Activated gamma-delta T cell treated with Interleukin-2 at 50 U/mL for 16 hours (primary cell): Measurements from ENCODE around the gene KLHL25.

Experiments used
- DNase-seq: peaks from one replicate; pipeline ENCODE4 v3.0.0-alpha.2; 2020

Gene KLHL25

DNA sequence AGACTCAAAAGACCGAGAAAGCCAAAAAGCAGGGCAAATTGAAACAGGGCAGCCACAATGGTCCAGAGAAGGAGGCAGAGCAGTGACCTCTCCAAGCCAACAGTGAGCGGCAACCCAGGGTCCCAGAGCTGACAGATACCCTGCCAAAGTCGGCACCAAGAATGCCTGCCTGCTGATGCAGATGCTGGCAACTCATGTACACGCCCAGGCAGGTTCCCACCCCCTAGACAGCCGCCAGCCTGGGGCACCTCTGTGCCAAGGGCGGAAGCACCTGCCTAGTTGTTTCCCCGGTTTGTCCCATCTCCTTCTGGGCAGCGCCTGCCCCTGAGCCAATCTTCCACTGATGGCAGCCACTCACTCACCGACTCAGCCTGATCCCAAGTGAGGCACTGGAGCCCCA is 22.1 kb downstream of the KLHL25 start:
- DNase-seq, result no peak

DNA sequence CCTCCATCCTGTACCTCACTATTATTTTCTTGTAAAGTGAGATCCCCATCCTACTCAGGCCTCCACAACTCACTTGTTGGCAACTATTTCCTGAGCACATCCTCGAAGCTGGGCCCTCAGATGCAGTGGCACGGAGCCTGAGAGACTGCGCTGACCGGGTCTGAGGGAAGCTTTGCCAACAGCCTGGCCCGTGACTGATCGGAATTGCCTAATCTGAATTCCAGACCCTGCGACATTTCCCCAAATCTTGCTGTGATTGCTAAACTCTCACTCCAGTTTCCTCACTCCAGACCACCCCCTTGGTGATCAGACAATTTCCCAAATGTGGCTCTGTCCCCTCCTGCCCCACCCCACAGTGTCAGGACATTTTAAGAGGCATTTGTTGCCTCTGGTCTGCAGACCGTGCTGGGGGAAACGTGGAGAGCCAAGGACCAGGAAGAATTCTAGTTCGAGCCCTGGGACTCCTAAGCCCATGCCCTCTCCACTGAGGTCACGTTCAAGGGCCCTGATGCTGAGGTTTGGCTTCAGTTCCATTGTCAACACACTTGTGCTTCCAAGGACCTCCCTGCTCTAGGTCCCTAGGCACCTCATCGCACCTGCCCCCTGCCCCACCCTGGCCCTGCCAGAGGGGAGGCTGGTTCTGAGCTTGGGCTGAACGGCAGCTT is 22.8 kb downstream of the KLHL25 start:
- no peak for DNase-seq

GRCh38 chr15:85771271-85771670 is 23.5 kb downstream of the KLHL25 start:
- DNase-seq, result no peak

GRCh38 chr15:85770096-85771041 is 24.4 kb downstream of the KLHL25 start:
- no peak for DNase-seq

DNA sequence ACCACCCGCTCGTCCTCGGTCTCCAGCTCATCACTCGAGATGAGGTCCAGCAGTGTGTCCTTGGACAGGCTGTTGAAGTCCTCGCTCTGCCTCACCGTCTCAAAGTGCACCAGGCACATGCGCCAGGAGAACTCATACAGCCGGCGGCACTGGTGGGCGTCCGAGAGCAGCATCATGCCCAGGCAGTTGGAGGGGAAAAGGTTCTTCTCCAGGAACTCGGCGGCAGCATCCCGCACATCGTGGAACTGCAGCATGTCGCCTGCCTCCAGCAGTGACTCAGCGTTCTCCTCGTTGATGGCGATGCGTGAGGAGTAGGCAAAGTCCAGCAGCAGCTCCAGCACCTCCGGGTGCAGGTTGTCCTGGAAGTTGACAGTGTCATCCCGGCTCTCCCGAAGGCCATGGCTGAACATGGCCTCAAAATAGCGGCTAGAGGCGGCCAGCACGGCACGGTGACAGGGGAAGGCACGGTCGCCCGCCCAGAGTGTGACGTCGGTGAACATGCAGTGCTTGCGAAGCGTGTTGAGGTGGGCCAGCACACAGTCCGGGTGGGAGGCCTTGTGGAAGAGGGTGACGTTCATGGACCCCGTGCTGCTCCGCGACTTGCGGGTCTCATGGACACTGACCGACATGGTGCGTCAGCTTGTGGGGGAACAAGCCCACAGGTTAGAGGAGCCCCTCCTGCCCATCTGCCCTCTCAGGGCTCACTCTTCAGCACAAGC is 25.4 kb downstream of the KLHL25 start:
- no peak for DNase-seq

- no peak for DNase-seq
Measured at GRCh38 chr15:85768595-85769168, 26.0 kb downstream of the KLHL25 start.

DNA sequence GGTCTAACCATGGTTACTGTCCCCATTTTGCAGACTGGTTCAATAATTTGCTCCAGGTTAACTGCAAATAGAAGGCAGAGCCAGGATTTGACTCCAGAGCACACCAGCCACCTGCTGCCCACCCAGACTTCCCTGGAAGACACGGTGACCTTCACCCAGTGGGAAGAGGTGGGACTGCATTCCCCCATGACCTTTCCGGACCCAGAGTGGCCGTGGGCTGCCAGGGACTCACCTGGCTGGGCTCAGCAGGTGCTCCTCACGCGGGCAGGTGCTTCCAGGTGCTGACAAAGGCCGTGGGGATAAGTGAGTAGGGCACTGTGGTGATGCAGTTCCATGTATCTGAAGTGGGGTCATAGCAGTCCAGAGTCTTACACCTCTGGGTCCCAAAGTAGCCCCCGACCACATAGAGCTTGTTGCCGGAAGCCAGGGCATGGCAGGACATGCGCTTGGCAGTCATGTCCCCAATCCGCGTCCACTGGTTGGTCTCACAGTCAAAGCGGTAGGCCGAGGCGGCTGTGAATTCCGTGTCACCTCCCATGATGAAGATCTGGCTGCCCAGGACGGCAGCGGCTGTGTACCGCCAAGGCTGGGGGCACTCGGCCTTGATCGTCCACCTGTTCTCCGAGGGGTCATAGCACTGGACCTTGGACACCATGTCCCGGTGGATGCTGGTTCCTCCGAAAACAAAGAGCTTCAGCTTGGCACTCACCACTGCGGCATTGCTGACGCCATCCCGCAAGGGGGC is 26.8 kb downstream of the KLHL25 start:
- no peak for DNase-seq

DNA sequence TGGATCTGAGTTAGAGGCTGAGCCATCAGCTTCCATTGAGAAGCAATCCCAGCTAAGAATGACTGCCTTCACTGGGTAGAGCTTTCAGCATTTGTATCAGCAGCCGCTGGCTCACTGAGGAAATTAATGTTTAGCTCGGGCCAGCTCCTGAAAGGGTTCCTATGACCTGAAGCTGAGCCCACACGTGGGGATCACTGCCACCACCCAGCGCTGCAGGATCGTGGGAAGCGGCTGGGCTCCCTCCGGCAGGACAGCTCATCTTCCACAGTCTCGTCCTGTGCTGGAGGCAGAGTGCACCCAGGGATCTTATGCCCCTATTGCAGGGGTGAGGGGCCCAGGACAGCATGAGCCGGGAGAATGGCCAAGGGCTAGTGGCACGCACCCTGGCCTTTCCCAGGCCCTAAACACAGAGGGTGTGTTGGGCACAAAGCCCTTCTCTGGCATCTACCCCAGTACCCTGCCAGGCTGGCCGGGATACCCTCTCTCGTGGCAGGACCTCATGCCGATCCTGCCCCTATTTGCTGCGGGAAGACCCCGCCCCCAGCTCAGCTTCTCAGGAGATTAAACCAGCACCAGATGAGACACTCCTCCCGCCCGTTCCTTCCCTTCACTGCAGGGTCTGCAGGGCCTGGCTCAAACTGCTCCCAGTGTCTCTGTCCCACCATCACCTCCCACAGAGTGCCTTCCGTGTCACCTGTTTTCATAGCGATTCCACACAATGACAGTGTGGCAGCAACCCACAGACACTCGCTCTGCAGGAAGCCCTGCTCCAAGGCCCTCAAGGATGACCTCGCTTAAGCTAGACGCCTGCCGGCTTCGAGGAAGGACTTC is 28.5 kb downstream of the KLHL25 start:
- no peak for DNase-seq

DNA sequence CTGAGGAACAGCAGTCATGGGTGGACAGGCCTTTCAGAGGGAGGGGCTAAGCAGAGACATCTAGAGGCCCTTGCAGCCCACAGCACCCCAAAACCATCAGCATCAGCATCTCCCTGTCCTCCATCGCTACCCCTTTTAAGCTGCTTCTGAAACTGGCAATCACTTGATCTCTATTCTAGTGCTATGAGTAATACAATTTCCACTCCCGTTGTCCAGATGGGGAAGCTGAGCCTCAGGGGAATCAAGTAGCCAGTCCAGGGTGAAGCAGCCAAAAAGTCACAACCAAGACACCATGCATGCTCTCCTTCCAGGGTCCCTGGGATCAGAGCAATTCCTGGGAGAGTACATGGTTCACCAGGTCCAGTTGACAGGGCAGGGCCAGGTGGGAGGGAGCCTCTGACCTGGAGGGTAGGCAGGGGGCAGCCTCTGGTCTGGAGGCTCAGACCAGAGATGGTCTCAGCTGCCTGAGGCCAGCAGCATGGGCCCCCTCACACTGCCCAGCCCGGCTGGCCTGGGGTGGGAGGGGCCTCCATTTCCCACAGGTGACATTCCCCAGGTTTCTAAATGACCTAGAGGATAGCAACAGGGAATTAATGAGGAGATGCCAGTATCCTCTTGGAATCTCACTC is 30.0 kb downstream of the KLHL25 start:
- DNase-seq, result no peak

DNA sequence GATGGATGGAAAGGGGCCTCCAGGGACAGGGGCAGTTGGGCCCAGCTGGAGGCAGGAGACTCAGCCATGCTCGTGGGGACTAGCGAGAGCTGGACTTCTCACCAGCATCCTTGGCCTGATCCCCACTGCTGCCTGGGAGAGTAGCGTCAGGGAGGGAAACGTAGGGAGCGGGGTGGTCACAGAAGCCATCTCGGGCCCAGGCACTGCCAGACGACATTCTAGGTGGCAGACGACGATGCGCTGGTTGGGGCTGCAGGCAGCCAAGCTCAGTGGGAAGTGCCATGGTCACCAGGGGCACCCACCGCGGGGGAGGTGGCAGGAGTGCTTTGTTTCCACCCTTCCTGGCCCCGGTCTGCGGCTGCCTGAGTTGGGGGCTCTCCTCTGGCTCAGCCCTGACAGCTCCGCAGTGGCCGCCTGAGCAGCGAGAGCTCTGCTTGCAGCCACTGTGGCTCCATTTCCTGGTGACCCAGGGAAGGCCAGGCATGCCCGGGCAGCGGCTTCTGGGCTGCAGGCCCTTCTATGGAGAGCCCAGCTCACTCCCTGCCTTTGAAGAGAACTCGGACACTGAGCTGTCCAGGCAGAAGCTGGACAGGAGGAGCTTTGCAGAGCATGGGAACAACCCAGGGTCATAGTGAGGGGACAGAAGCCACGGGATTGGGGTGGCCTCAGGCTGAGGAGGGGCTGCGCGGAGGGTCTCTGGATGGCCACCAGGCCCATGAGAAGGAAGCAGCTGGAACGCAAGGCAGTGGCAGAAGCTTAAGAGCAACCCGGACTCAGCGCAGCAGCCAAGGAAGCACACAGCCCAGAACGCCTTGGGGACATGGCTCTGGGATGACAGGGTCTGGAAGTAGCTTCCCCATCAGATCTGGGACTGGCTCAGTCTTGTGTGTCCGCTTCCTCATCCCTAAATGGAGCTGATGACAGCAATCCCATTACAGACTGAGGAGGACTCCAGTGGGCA is 30.8 kb downstream of the KLHL25 start:
- no peak for DNase-seq

- DNase-seq, result no peak
Measured at GRCh38 chr15:85763157-85763556, 31.6 kb downstream of the KLHL25 start.

- DNase-seq, result no peak
Measured at GRCh38 chr15:85762756-85763127, 32.0 kb downstream of the KLHL25 start.

DNA sequence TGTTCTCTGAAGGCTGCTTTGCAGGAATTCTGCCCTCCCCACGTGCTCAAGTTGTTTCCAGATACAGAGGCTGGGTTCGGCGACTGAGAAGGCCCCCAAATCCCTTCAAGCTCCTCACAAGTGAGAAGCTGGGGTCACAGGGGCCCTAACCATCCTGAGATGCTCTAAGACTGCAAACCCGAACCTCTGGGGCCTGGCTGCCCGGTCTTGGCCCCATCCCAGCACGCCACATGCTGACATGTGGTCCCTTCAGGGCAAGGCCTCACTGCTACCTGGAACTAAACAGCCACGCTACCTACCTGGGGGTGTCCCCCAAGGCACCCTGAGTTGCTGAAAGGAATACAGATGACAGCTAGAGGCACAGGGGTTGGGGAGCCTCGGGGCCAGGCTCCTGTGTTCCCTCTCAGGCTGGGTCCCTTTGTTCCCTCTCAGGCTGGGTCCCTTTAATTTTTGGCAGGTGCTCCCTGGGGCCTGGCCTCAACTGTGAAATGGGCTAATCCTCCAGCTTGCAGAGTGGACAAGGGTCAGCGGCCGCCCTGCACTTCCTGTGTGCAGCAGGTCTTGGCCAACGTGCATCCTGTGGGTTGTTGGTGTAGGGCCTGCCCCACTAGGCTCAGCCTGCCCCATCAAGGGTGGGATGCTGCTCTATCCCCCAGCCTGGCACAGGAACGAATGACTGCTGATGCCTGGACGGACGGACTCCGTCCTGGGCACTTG is 32.5 kb downstream of the KLHL25 start:
- no peak for DNase-seq

DNA sequence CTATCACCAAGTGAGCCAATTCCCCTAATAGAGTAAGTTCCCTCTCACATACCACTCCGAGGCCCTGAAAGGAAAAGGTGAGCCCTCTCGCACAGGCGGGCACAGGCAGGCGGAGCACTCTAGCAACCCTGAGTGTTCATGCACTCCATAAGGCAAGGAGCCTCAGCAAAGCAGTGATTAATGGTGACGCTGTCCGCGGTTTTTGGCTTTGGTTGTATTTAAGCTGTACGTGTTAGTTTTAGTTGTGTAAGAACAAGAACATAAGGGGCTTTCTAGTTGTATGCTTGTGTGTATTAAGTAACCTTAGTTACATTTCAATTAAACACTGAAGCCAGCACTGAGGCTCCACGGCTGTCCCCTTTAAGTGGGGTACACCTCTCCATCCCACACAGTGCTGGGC is 33.1 kb downstream of the KLHL25 start:
- no peak for DNase-seq

- DNase-seq, result no peak
Measured at GRCh38 chr15:85760531-85761371, 34.0 kb downstream of the KLHL25 start.

DNA sequence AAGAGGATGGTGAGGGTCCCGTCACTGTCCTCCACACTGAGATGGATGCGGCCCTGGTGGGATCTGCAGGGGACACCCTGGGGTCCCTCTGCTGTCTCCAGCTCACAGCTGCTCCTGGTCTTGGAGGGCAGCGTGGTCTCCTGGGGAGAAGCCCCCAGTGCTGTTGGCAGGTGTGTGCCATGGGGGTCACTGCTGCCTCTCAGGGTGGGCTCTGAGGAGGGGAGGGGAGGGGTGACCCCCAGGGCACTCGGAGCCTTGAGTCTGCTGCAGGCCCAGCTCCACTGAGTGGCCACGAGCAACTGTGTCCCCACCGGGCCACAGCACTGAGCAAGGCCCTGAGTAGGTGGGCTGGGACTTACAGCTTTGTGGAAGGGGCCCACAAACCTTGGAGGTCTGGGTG is 34.7 kb downstream of the KLHL25 start:
- no peak for DNase-seq

- no peak for DNase-seq
Measured at GRCh38 chr15:85759376-85759775, 35.3 kb downstream of the KLHL25 start.

DNA sequence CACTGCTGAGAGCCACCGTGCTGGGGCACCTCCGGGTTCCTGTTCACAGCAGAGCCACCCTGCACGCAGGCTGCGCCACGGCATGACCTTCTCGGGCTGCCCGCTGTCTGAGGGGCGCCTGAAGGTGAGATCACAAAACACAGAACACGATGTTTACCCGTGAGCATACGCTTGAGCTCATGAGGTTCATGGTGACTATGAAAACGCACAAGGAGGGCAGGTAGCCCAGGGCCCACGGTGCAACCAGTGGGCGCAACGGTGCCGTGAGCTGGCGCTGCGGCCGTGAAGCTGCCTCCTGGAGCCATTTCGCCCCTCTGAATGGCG is 36.1 kb downstream of the KLHL25 start:
- no peak for DNase-seq
